Neural cell (in vitro differentiated cells): ENCODE measurements around the gene RANBP3. TPM values are rescaled to one million over a fixed set of nuclear protein-coding genes. Genes with fewer than 3 reads are reported as not detected.

Experiments used
- H2AFZ ChIP-seq: fragments of 200-600, 300-800 bp; sonication (generic), shearing (Covaris generic); 2 replicates; pipeline ENCODE4 v1.6.0; 2014; ENCODE audit warnings: low read depth, mild to moderate bottlenecking, antibody characterized with exemption, low read length, moderate library complexity
- H3F3A ChIP-seq: fragments of 200-600 bp; shearing (Covaris generic); 2 replicates; pipeline ENCODE4 v1.6.1; 2016; ENCODE audit warnings: mild to moderate bottlenecking, moderate library complexity, mixed read lengths, antibody characterized with exemption, low read length; ENCODE audit not compliant: insufficient read depth, poor library complexity, severe bottlenecking
- H3K27ac ChIP-seq: fragments of 200-600, 300-800 bp; sonication (generic), shearing (Covaris generic); 2 replicates; pipeline ENCODE4 v1.5.1; 2014; ENCODE audit warnings: mild to moderate bottlenecking, low read length, moderate library complexity
- H3K27me3 ChIP-seq: fragments of 300-800, 200-600 bp; sonication (generic), shearing (Covaris generic); 2 replicates; pipeline ENCODE4 v1.6.0; 2014; ENCODE audit warnings: mild to moderate bottlenecking, low read depth, low read length, moderate library complexity; ENCODE audit not compliant: insufficient read depth
- H3K36me3 ChIP-seq: fragments of 300-800, 200-600 bp; sonication (generic), shearing (Covaris generic); 2 replicates; pipeline ENCODE4 v1.5.1; 2014; ENCODE audit warnings: mild to moderate bottlenecking, antibody characterized with exemption, low read length, moderate library complexity; ENCODE audit not compliant: insufficient read depth
- H3K4me2 ChIP-seq: fragments of 300-800, 200-600 bp; sonication (generic), shearing (Covaris generic); 2 replicates; pipeline ENCODE4 v1.6.0; 2014; ENCODE audit warnings: mild to moderate bottlenecking, low read length
- H3K4me3 ChIP-seq: fragments of 300-800, 200-600 bp; sonication (generic), shearing (Covaris generic); 2 replicates; pipeline ENCODE4 v1.5.1; 2014; ENCODE audit warnings: mild to moderate bottlenecking, low read length, moderate library complexity
- H3K79me2 ChIP-seq: fragments of 200-600 bp; shearing (Covaris generic); replicated peaks from 2 replicates; pipeline ENCODE4 v1.6.0; 2014; ENCODE audit warnings: mild to moderate bottlenecking, low read length, moderate library complexity; ENCODE audit not compliant: insufficient read depth
- H3K9ac ChIP-seq: fragments of 300-800, 200-600 bp; sonication (generic), shearing (Covaris generic); 2 replicates; pipeline ENCODE4 v1.6.1; 2016; ENCODE audit warnings: mild to moderate bottlenecking, low read length, mixed read lengths
- H3K9me2 ChIP-seq: fragments of 200-600 bp; shearing (Covaris generic); 2 replicates; pipeline ENCODE4 v1.6.1; 2016; ENCODE audit warnings: mild to moderate bottlenecking, low read length, mixed read lengths; ENCODE audit not compliant: insufficient read depth
- H3K9me3 ChIP-seq: fragments of 200-600, 300-800 bp; sonication (generic), shearing (Covaris generic); 2 replicates; pipeline ENCODE4 v1.6.1; 2016; ENCODE audit warnings: mild to moderate bottlenecking, mixed run types, low read length, moderate library complexity, mixed read lengths
- H4K20me1 ChIP-seq: fragments of 200-600 bp; shearing (Covaris generic); 2 replicates; pipeline ENCODE4 v1.6.1; 2016; ENCODE audit warnings: mild to moderate bottlenecking, mixed run types; ENCODE audit not compliant: insufficient read depth
- CTCF ChIP-seq: fragments of 450-650 bp; IDR thresholded peaks from 2 replicates; pipeline ENCODE4 v1.5.1; 2014; ENCODE audit warnings: antibody characterized with exemption, mild to moderate bottlenecking, moderate library complexity; ENCODE audit not compliant: poor library complexity, severe bottlenecking
- EP300 ChIP-seq: fragments of 450-650 bp; conservative IDR thresholded peaks from 2 replicates; pipeline ENCODE4 v1.6.1; 2014; ENCODE audit warnings: antibody characterized with exemption, mild to moderate bottlenecking, moderate library complexity; ENCODE audit not compliant: poor library complexity, severe bottlenecking
- EZH2 ChIP-seq: fragments of 200-600, 300-800 bp; shearing (Covaris generic), sonication (generic); IDR thresholded peaks from 2 replicates; pipeline ENCODE4 v1.6.1; 2014; ENCODE audit warnings: antibody characterized with exemption, low read length, borderline replicate concordance, mild to moderate bottlenecking; ENCODE audit not compliant: insufficient read depth, poor library complexity, severe bottlenecking
- MXI1 ChIP-seq: fragments of 450-650 bp; conservative IDR thresholded peaks from 2 replicates; pipeline ENCODE4 v1.6.1; 2014; ENCODE audit warnings: antibody characterized with exemption, mild to moderate bottlenecking; ENCODE audit not compliant: poor library complexity, severe bottlenecking
- POLR2AphosphoS5 ChIP-seq: IDR thresholded peaks from 2 replicates; pipeline ENCODE4 v1.6.1; 2012
- RAD21 ChIP-seq: fragments of 450-650 bp; conservative IDR thresholded peaks from 2 replicates; pipeline ENCODE4 v1.6.1; 2014; ENCODE audit warnings: antibody characterized with exemption, mild to moderate bottlenecking, moderate library complexity
- REST ChIP-seq: IDR thresholded peaks from 2 replicates; pipeline ENCODE4 v1.6.1; 2012; ENCODE audit warnings: borderline replicate concordance
- SMC3 ChIP-seq: fragments of 450-650 bp; conservative IDR thresholded peaks from 2 replicates; pipeline ENCODE4 v1.6.1; 2014; ENCODE audit warnings: antibody characterized with exemption, mild to moderate bottlenecking, moderate library complexity; ENCODE audit not compliant: poor library complexity
- TAF1 ChIP-seq: IDR thresholded peaks from 2 replicates; pipeline ENCODE4 v1.6.1; 2012; ENCODE audit warnings: low read depth
- polyA plus RNA-seq: library from polyadenylated mRNA; depleted of rRNA; stranded (reverse); fragments of >200 nt; gene quantifications from 2 replicates; pipeline ENCODE4 v1.2.3, GENCODE V29; 2014

RANBP3 gene
- polyA plus RNA-seq, 1 donor from 2014 or later = 67.6 TPM

DNA sequence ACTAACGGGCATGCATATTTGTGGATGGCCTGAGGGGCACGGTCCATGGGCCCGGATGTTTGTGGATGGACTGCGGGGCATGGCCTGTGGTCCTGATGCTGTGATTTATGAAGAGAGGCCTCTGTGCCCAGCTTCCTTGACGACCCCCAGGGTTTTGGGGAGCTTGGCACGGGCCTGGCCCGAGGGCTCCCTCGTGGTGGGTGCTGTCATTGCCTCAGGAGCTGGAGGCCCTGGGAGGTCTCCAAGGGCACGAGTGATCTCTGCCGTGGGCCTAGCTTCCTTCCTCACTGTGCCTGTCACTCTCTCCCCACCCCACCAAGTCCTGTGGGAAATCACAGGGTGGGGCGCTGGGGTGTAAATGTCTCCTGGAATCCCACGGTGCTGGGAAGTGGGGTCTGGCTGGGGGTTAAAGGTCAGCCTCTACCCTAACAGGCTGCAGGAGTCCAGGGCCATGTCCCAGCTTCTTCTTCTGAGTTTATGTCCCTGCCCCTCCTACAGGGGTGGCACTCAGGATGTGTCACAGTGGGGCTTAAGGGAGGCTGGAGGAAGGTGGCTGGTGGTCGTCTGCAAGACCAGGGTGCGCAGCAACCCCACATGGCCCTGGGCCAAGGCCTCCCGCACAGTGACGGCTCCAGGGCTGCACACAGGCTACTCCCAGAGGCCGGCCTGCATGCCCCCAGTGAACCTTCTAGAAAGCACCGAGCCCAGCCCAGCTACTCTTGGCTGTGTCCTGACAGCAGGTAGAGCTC, 27.6 kb upstream of the RANBP3 start:
- H3K36me3 ChIP-seq = no peaks in the 10 kb centered on the region
- no peak overlapping the region for H3K4me2 ChIP-seq
- H4K20me1 ChIP-seq = no peaks in the 10 kb centered on the region
- no peak overlapping the region for H3K27ac ChIP-seq
- TF ChIP-seq POLR2AphosphoS5 (no peak), MXI1 (no peak), EP300 (no peak), RAD21 (no peak), SMC3 (no peak), EZH2 (no peak), CTCF (no peak), REST (no peak), TAF1 (no peak)
- H3K79me2 ChIP-seq = no peaks in the 10 kb centered on the region
- no peaks in the 10 kb centered on the region for H3K9me2 ChIP-seq
- no peak overlapping the region for H3K4me3 ChIP-seq
- H3K9me3 ChIP-seq = no peaks in the 10 kb centered on the region
- no peak overlapping the region for H3K9ac ChIP-seq
- H3K27me3 ChIP-seq = no peaks in the 10 kb centered on the region
- H3F3A ChIP-seq = no peaks in the 10 kb centered on the region
- no peak overlapping the region for H2AFZ ChIP-seq

- no peaks in the 10 kb centered on the region for H4K20me1 ChIP-seq
- H3K36me3 ChIP-seq = no peaks in the 10 kb centered on the region
- no peaks in the 10 kb centered on the region for H3K27me3 ChIP-seq
- no peaks in the 10 kb centered on the region for H3K9me3 ChIP-seq
- H3K27ac ChIP-seq = no peak overlapping the region
- no peaks in the 10 kb centered on the region for H3F3A ChIP-seq
- no peak overlapping the region for H3K9ac ChIP-seq
- H3K79me2 ChIP-seq = no peaks in the 10 kb centered on the region
- no peak overlapping the region for H2AFZ ChIP-seq
- H3K9me2 ChIP-seq = no peaks in the 10 kb centered on the region
- H3K4me2 ChIP-seq = no peak overlapping the region
- TF ChIP-seq EP300 = no peak
- H3K4me3 ChIP-seq = no peak overlapping the region
These were observed 26.0 kb upstream of the RANBP3 start for GRCh38 chr19:6003976-6004375.
